OCI-LY7 (cell line): Measurements from ENCODE around the gene TMEM151B. TPM values are rescaled to one million over a fixed set of nuclear protein-coding genes. Genes with fewer than 3 reads are reported as not detected.

ENCODE experiments used
- BruUV-seq: library from RNA; stranded (reverse); fragments of 400-500 nt; replicated peaks from 2 replicates; lab custom pipeline; 2021; lab: Mats Ljungman, UMichigan
- CTCF ChIA-PET: fragments of 300-600 bp; sonication (Branson Sonifier 250); formaldehyde crosslinking; loops from one replicate; lab custom pipeline; 2022; ENCODE audit warnings: antibody characterized with exemption; ENCODE audit not compliant: unreplicated experiment; lab: Charles Lee
- POLR2A ChIA-PET: fragments of 300-600 bp; sonication (Branson Sonifier 250); formaldehyde crosslinking; loops from one replicate; lab custom pipeline; 2022; ENCODE audit warnings: antibody characterized with exemption; lab: Charles Lee
- DNase-seq: peaks from one replicate; pipeline ENCODE4 v3.0.0-alpha.2; 2015; ENCODE audit warnings: low spot score
- H2AFZ ChIP-seq: fragments of 200-600 bp; sonication (generic), shearing (Covaris generic); 2 replicates; pipeline ENCODE4 v1.6.1; 2014; ENCODE audit warnings: mild to moderate bottlenecking, antibody characterized with exemption, low read length, moderate library complexity
- H3K27ac ChIP-seq: fragments of 200-600 bp; sonication (generic); 2 replicates; pipeline ENCODE4 v1.5.1; 2014; ENCODE audit warnings: mixed run types, low read depth, mild to moderate bottlenecking, moderate library complexity, low read length, inconsistent platforms; ENCODE audit not compliant: poor library complexity, severe bottlenecking
- H3K36me3 ChIP-seq: fragments of 200-600 bp; sonication (generic); 2 replicates; pipeline ENCODE4 v1.6.1; 2014; ENCODE audit warnings: mild to moderate bottlenecking, antibody characterized with exemption, low read length, moderate library complexity, mixed read lengths; ENCODE audit not compliant: insufficient read depth
- H3K4me1 ChIP-seq: fragments of 200-600 bp; sonication (generic); 2 replicates; pipeline ENCODE4 v1.5.1; 2014; ENCODE audit warnings: mild to moderate bottlenecking, low read length; ENCODE audit not compliant: insufficient read depth, poor library complexity, severe bottlenecking
- H3K4me2 ChIP-seq: fragments of 200-600 bp; sonication (generic); 2 replicates; pipeline ENCODE4 v1.6.1; 2014; ENCODE audit warnings: mild to moderate bottlenecking, low read length
- H3K4me3 ChIP-seq: fragments of 200-600 bp; sonication (generic); 2 replicates; pipeline ENCODE4 v1.5.1; 2014; ENCODE audit warnings: mild to moderate bottlenecking, low read depth, low read length; ENCODE audit not compliant: poor library complexity, severe bottlenecking
- H3K79me2 ChIP-seq: fragments of 200-600 bp; sonication (generic); 2 replicates; pipeline ENCODE4 v1.6.1; 2016; ENCODE audit warnings: low read depth, mild to moderate bottlenecking, low read length, moderate library complexity, mixed read lengths; ENCODE audit not compliant: insufficient read depth
- H3K9me2 ChIP-seq: fragments of 200-600 bp; sonication (generic); 2 replicates; pipeline ENCODE4 v1.6.1; 2016; ENCODE audit warnings: mild to moderate bottlenecking, low read length, mixed read lengths; ENCODE audit not compliant: insufficient read depth
- H3K9me3 ChIP-seq: fragments of 200-600 bp; sonication (generic); 2 replicates; pipeline ENCODE4 v1.6.1; 2014; ENCODE audit warnings: mild to moderate bottlenecking, mixed run types, low read length, mixed read lengths
- H4K20me1 ChIP-seq: fragments of 200-600 bp; sonication (generic); 2 replicates; pipeline ENCODE4 v1.6.1; 2014; ENCODE audit warnings: mild to moderate bottlenecking, antibody characterized with exemption, low read length, moderate library complexity, mixed read lengths; ENCODE audit not compliant: insufficient read depth
- CTCF ChIP-seq: fragments of 200-600 bp; sonication (generic); conservative IDR thresholded peaks from 2 replicates; pipeline ENCODE4 v1.5.1; 2014; ENCODE audit warnings: mild to moderate bottlenecking, antibody characterized with exemption, low read length, moderate library complexity, mixed read lengths
- EZH2phosphoT487 ChIP-seq: fragments of 200-600 bp; sonication (generic); IDR thresholded peaks from 2 replicates; pipeline ENCODE4 v1.6.1; 2018; ENCODE audit warnings: low read depth, borderline replicate concordance, mild to moderate bottlenecking, mixed run types, antibody characterized with exemption, low read length, moderate library complexity, mixed read lengths
- intact Hi-C: fragments of 100-400 bp; cut with micrococcal nuclease; formaldehyde crosslinking; loops from one replicate; pipeline ENCODE4 v1.10.0; 2022; ENCODE audit not compliant: unreplicated experiment
- total RNA-seq, 2 experiments: library from RNA; depleted of rRNA in 1 of 2; stranded (reverse); fragments of >200 nt in 1 of 2; shearing (Covaris generic) in 1 of 2; gene quantifications; 2 replicates each; pipeline ENCODE4 v1.2.3, GENCODE V29; 2014 to 2022

TMEM151B gene
- total RNA-seq, 2 experiments from 2014 or later = 0.15 TPM; not detected in 1

GRCh38 chr6:44305200-44305725 lies 35.0 kb downstream of the TMEM151B start:
- no peak for DNase-seq
- intact Hi-C loops = no loop called here
- CTCF ChIA-PET = interaction anchor here (0.9 kb wide), 1 partner anchor 20 kb away, joined by 4 read pairs; no protein-coding TSS in a partner anchor
- Histone ChIP-seq H3K36me3 (peaks cover 87% of the 10 kb centered on the region), H3K4me2 (no peak overlapping the region), H2AFZ (no peak overlapping the region), H4K20me1 (no peaks in the 10 kb centered on the region), H3K79me2 (no peaks in the 10 kb centered on the region), H3K27ac (no peak overlapping the region), H3K9me2 (no peaks in the 10 kb centered on the region), H3K4me1 (no peaks in the 10 kb centered on the region), H3K9me3 (no peaks in the 10 kb centered on the region), H3K4me3 (no peak overlapping the region)
- TF ChIP-seq CTCF = no peak
- TF ChIP-seq EZH2phosphoT487 = no peak
- no TSS peak for BruUV-seq
- POLR2A ChIA-PET = no interaction called here

- Histone ChIP-seq H3K4me3 (no peak overlapping the region), H3K36me3 (peaks cover 87% of the 10 kb centered on the region), H3K9me2 (no peaks in the 10 kb centered on the region), H3K9me3 (no peaks in the 10 kb centered on the region), H3K4me1 (peaks cover 1% of the 10 kb centered on the region), H2AFZ (no peak overlapping the region), H3K79me2 (no peaks in the 10 kb centered on the region), H3K27ac (no peak overlapping the region), H4K20me1 (no peaks in the 10 kb centered on the region), H3K4me2 (no peak overlapping the region)
- no TSS peak for BruUV-seq
- ChIA-PET POLR2A (no interaction called here), CTCF (no interaction called here)
- no peak for DNase-seq
- TF ChIP-seq EZH2phosphoT487 (no peak), CTCF (no peak)
- intact Hi-C loops = no loop called here
Measured at GRCh38 chr6:44306710-44307109, 36.5 kb downstream of the TMEM151B start.

GRCh38 chr6:44307217-44307616 lies 37.0 kb downstream of the TMEM151B start:
- DNase-seq = no peak
- ChIA-PET POLR2A (interaction anchor here (0.7 to 2.0 kb wide), 2 partner anchors 12 to 165 kb away, joined by 4 to 9 read pairs; no protein-coding TSS in a partner anchor), CTCF (interaction anchor here (0.5 kb wide), 1 partner anchor 234 kb away, joined by 4 read pairs; no protein-coding TSS in a partner anchor)
- intact Hi-C loops = no loop called here
- H3K36me3 ChIP-seq = peaks cover 85% of the 10 kb centered on the region
- H3K9me2 ChIP-seq = no peaks in the 10 kb centered on the region
- TF ChIP-seq EZH2phosphoT487 (no peak), CTCF (no peak)
- no peak overlapping the region for H3K4me2 ChIP-seq
- H2AFZ ChIP-seq = no peak overlapping the region
- no peak overlapping the region for H3K4me3 ChIP-seq
- BruUV-seq = no TSS peak
- no peak overlapping the region for H3K27ac ChIP-seq
- peaks cover 4% of the 10 kb centered on the region; the same call in 1 of the 2 replicates for H3K79me2 ChIP-seq
- peaks cover 6% of the 10 kb centered on the region for H3K4me1 ChIP-seq
- no peaks in the 10 kb centered on the region for H3K9me3 ChIP-seq
- no peaks in the 10 kb centered on the region for H4K20me1 ChIP-seq
